K562 (cell line): ENCODE data around the gene FCGR3A. TPM values are rescaled to one million over a fixed set of nuclear protein-coding genes. Genes with fewer than 3 reads are reported as not detected.

ENCODE experiments used
- CBFA2T2 ChIP-seq: fragments of 450-650 bp; conservative IDR thresholded peaks from 2 replicates; pipeline ENCODE4 v1.6.1; 2017; ENCODE audit warnings: mild to moderate bottlenecking
- COPS2 ChIP-seq: fragments of 450-650 bp; conservative IDR thresholded peaks from 2 replicates; pipeline ENCODE4 v1.6.1; 2016; ENCODE audit warnings: mild to moderate bottlenecking, moderate library complexity
- CTCFL ChIP-seq: IDR thresholded peaks from 2 replicates; pipeline ENCODE4 v1.6.1; 2011; ENCODE audit warnings: borderline replicate concordance, low read depth, mild to moderate bottlenecking, moderate library complexity, low read length; ENCODE audit not compliant: insufficient read depth, poor library complexity, severe bottlenecking
- IRF2 ChIP-seq: sonication (generic); formaldehyde crosslinking; IDR thresholded peaks from 2 replicates; pipeline ENCODE4 v1.8.1; 2022; ENCODE audit warnings: mild to moderate bottlenecking, missing genetic modification reagents
- JUND ChIP-seq, 2 experiments: IDR thresholded peaks; 2 replicates in 1 of 2; 3 replicates in 1 of 2; pipeline ENCODE4 v1.6.1; 2011; ENCODE audit warnings: borderline replicate concordance in 2 of 2, low read depth in 2 of 2, low read length in 2 of 2, improper control_type of control experiment in 1 of 2, missing biosample characterization in 1 of 2, missing genetic modification characterization in 1 of 2, missing genetic modification reagents in 1 of 2
- KDM2B ChIP-seq: fragments of 250-450 bp; sonication (Bioruptor Pico); IDR thresholded peaks from 2 replicates; pipeline ENCODE4 v1.8.0; 2021; ENCODE audit warnings: mild to moderate bottlenecking, moderate library complexity
- NFRKB ChIP-seq: fragments of 450-650 bp; IDR thresholded peaks from 2 replicates; pipeline ENCODE4 v1.6.1; 2016; ENCODE audit warnings: low read depth
- POLR2G ChIP-seq: fragments of 200-400 bp; formaldehyde crosslinking; IDR thresholded peaks from 2 replicates; pipeline ENCODE4 v1.6.1; 2017; ENCODE audit warnings: low read depth, mild to moderate bottlenecking, antibody characterized with exemption, low read length, moderate library complexity
- SMARCA4 ChIP-seq: fragments of 450-650 bp; IDR thresholded peaks from 2 replicates; pipeline ENCODE4 v1.6.1; 2016
- TRIM25 ChIP-seq: fragments of 450-650 bp; IDR thresholded peaks from 2 replicates; pipeline ENCODE4 v1.7.0; 2016; ENCODE audit warnings: borderline replicate concordance
- ZBTB9 ChIP-seq: fragments of 450-650 bp; formaldehyde crosslinking; IDR thresholded peaks from 2 replicates; pipeline ENCODE4 v1.4.0; 2020; ENCODE audit warnings: mild to moderate bottlenecking, moderate library complexity
- ZNF224 ChIP-seq: sonication (generic); formaldehyde crosslinking; IDR thresholded peaks from 2 replicates; pipeline ENCODE4 v1.8.0; 2022; ENCODE audit warnings: mild to moderate bottlenecking, missing genetic modification reagents
- ZNF41 ChIP-seq: fragments of 250-450 bp; sonication (Bioruptor Pico); conservative IDR thresholded peaks from 2 replicates; pipeline ENCODE4 v1.4.0; 2020; ENCODE audit warnings: mild to moderate bottlenecking
- ZNF444 ChIP-seq: fragments of 250-450 bp; sonication (Bioruptor Pico); IDR thresholded peaks from 2 replicates; pipeline ENCODE4 v1.4.0; 2020; ENCODE audit warnings: mild to moderate bottlenecking, moderate library complexity
- ZSCAN29 ChIP-seq: fragments of 450-650 bp; IDR thresholded peaks from 2 replicates; pipeline ENCODE4 v1.6.1; 2017
- polyA plus RNA-seq, 8 experiments: library from polyadenylated mRNA; depleted of rRNA in 4 of 8; stranded (reverse) in 5 of 8; unstranded in 3 of 8; fragments of >200 nt; fragmentation: Nextera tagmentation in 2 of 8; fragmentation: Illumina TruSeq in 1 of 8; extraction: Ambion mirVana in 2 of 8; extraction: Trizol in 1 of 8; gene quantifications; 2 replicates each; pipeline versions ENCODE4 v1.2.1 to v1.2.3, GENCODE V29; 2011 to 2014; ENCODE audit warnings: inconsistent platforms in 1 of 8, missing spikeins in 1 of 8
- total RNA-seq, 7 experiments: library from RNA; depleted of rRNA in 6 of 7; stranded (reverse); fragments of >200 nt in 6 of 7; fragmentation: Illumina TruSeq in 2 of 7; extraction: Trizol in 2 of 7; gene quantifications; 2 replicates each; pipeline versions ENCODE4 v1.2.1 to v1.2.3, GENCODE V29; 2011 to 2021; ENCODE audit warnings: low replicate concordance in 1 of 7
- TF ChIP-seq, protein P1 (sequence below): fragments of 250-450 bp; sonication (Bioruptor Pico); IDR thresholded peaks from 2 replicates; pipeline ENCODE4 v1.8.0; 2022; ENCODE audit warnings: inconsistent platforms, mild to moderate bottlenecking, moderate library complexity, borderline replicate concordance

Gene FCGR3A
- total and polyA plus RNA-seq, 9 of the 15 experiments (the other 6 are each of a cell fraction or from before 2014, with no cell fraction given), result 0.04 to 0.29 (median 0.14) TPM; not detected in 3

- TF ChIP-seq CTCFL, result no peak
- TF ChIP-seq ZSCAN29, result no peak
- peak; percentile 45; the same call in 1 of the 2 replicates for TF ChIP-seq SMARCA4
- TF ChIP-seq JUND (IDR thresholded peaks at IDR 0.05; ENCODE audit: borderline replicate concordance, low read depth, low read length), result peak; percentile 47
- no peak; the same call in 2 of the 3 replicates for TF ChIP-seq JUND (tag; IDR thresholded peaks at IDR 0.05; ENCODE audit: borderline replicate concordance, low read depth, low read length)
- TF ChIP-seq IRF2, result no peak
- TF ChIP-seq TRIM25, result no peak
- no peak for TF ChIP-seq ZNF444
- TF ChIP-seq, protein P1, sequence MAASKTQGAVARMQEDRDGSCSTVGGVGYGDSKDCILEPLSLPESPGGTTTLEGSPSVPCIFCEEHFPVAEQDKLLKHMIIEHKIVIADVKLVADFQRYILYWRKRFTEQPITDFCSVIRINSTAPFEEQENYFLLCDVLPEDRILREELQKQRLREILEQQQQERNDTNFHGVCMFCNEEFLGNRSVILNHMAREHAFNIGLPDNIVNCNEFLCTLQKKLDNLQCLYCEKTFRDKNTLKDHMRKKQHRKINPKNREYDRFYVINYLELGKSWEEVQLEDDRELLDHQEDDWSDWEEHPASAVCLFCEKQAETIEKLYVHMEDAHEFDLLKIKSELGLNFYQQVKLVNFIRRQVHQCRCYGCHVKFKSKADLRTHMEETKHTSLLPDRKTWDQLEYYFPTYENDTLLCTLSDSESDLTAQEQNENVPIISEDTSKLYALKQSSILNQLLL (CRISPR knock-in tag), result no peak
- peak; percentile 74 for TF ChIP-seq CBFA2T2
- TF ChIP-seq ZNF224 (CRISPR knock-in tag), result no peak
- no peak for TF ChIP-seq ZNF41
- TF ChIP-seq KDM2B (CRISPR knock-in tag), result no peak
- TF ChIP-seq NFRKB, result 0 out of 2 replicates have a peak, but pooled peaks have one; percentile 50
- no peak for TF ChIP-seq COPS2
- TF ChIP-seq ZBTB9 (CRISPR knock-in tag), result no peak
- peak; percentile 46; the same call in 1 of the 2 replicates for TF ChIP-seq POLR2G
Observed at GRCh38 chr1:161506336-161507223, 43.0 kb downstream of the FCGR3A start (continued).
